Activated T-cell treated with anti-CD3 and anti-CD28 coated beads, Interleukin-2, amount 50 U/mL, for 4 hours (primary cell): ENCODE data around the gene GPR35. TPM values are rescaled to one million over a fixed set of nuclear protein-coding genes. Genes with fewer than 3 reads are reported as not detected.

ENCODE experiments used
- ATAC-seq, 2 donors: fragments of 200-7000 bp; cut with Tn5 transposase; one replicate each; pipeline ENCODE4 v1.10.0; 2021
- DNase-seq: peaks from one replicate; pipeline ENCODE4 v3.0.0-alpha.2; 2020
- H3K27me3 Mint-ChIP-seq: one replicate; pipeline ENCODE4 v1.8.0; 2021; ENCODE audit warnings: low read depth, mixed read lengths
- H3K36me3 Mint-ChIP-seq: one replicate; pipeline ENCODE4 v1.8.0; 2022; ENCODE audit warnings: mixed read lengths; ENCODE audit not compliant: insufficient read depth
- H3K4me1 Mint-ChIP-seq: one replicate; pipeline ENCODE4 v1.8.0; 2021; ENCODE audit warnings: low read depth, mixed read lengths
- H3K4me3 Mint-ChIP-seq: one replicate; pipeline ENCODE4 v1.8.0; 2021; ENCODE audit warnings: mild to moderate bottlenecking, moderate library complexity, mixed read lengths
- H3K9me3 Mint-ChIP-seq: one replicate; pipeline ENCODE4 v1.8.0; 2021; ENCODE audit warnings: mixed read lengths
- total RNA-seq, 3 donors: library from RNA; stranded (reverse); gene quantifications; one replicate each; pipeline ENCODE4 v1.2.1, GENCODE V29; 2021

Gene GPR35
- total RNA-seq, 3 donors from 2014 or later, result 3.0 to 3.5 (median 3.3) TPM

- peaks cover 6% of the 10 kb centered on the region for H3K4me1 Mint-ChIP-seq
- DNase-seq (no peak), ATAC-seq (no peak)
- H3K4me3 Mint-ChIP-seq, result no peak overlapping the region
- H3K9me3 Mint-ChIP-seq, result no peaks in the 10 kb centered on the region
- no peaks in the 10 kb centered on the region for H3K27me3 Mint-ChIP-seq
- peaks cover 4% of the 10 kb centered on the region for H3K36me3 Mint-ChIP-seq
Measured at GRCh38 chr2:240594511-240595380, 30.5 kb upstream of the GPR35 start.

DNA sequence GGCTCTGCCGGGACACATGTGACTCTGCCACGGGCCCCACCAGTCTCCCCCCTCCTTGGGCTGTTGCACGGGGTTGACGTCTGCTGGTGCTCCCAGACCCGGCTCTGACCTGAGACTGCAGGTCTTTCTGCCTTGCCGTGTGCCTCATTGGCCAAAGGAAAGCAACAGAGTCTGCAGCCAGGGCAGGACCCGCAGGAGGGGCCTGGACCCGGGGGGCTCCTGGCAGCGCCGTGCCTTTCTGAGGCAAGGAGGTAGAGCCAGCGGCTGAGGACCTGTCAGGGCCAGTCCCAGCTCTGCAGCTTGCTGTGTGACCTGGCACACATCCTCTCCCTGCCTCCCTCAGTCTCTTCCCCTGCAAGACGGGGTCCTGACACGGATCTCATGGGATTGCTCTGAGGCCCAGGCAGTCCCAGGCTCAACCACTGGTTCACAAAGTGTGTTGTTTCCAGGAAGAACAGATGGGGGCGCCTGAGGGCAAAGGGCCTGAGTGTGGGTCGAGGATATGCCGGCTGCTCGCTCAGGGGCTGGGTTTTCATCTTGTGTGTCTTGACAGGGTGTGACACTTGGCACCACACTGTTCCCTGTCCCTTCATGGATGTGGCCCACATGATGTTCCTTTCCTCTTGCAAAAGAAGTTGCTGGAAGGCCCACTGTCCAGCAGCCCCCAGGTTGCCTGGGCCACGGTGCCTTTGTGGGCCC lies 29.8 kb upstream of the GPR35 start:
- Mint-ChIP-seq H3K9me3 (no peaks in the 10 kb centered on the region), H3K36me3 (peaks cover 6% of the 10 kb centered on the region), H3K4me1 (peaks cover 5% of the 10 kb centered on the region), H3K4me3 (no peak overlapping the region), H3K27me3 (no peaks in the 10 kb centered on the region)
- DNase-seq, result peak; percentile 28
- ATAC-seq, result peak in 1 of 2 donors; percentile 41

- ATAC-seq, result no peak
Measured at GRCh38 chr2:240596080-240596460, 29.2 kb upstream of the GPR35 start.

GRCh38 chr2:240596491-240596931 lies 28.8 kb upstream of the GPR35 start:
- ATAC-seq, result no peak
- Mint-ChIP-seq H3K4me1 (peaks cover 3% of the 10 kb centered on the region), H3K9me3 (no peaks in the 10 kb centered on the region), H3K27me3 (no peaks in the 10 kb centered on the region), H3K36me3 (peaks cover 6% of the 10 kb centered on the region), H3K4me3 (no peak overlapping the region)
- DNase-seq, result no peak

More at GRCh38 chr2:240596080-240596460, 29.2 kb upstream of the GPR35 start:
- Mint-ChIP-seq H3K4me3 (no peak overlapping the region), H3K4me1 (peaks cover 5% of the 10 kb centered on the region), H3K9me3 (no peaks in the 10 kb centered on the region), H3K36me3 (peaks cover 6% of the 10 kb centered on the region), H3K27me3 (no peaks in the 10 kb centered on the region)
- DNase-seq, result no peak

GRCh38 chr2:240597054-240597418 lies 28.2 kb upstream of the GPR35 start:
- Mint-ChIP-seq H3K27me3 (no peaks in the 10 kb centered on the region), H3K36me3 (peaks cover 6% of the 10 kb centered on the region), H3K4me1 (no peaks in the 10 kb centered on the region), H3K4me3 (no peak overlapping the region), H3K9me3 (no peaks in the 10 kb centered on the region)
- ATAC-seq (no peak), DNase-seq (no peak)

- ATAC-seq (no peak), DNase-seq (no peak)
Measured at GRCh38 chr2:240597419-240598181, 27.7 kb upstream of the GPR35 start.

GRCh38 chr2:240598311-240598911 lies 26.9 kb upstream of the GPR35 start:
- ATAC-seq, result no peak
- Mint-ChIP-seq H3K36me3 (peaks cover 3% of the 10 kb centered on the region), H3K4me3 (no peak overlapping the region), H3K27me3 (no peaks in the 10 kb centered on the region), H3K4me1 (no peaks in the 10 kb centered on the region), H3K9me3 (no peaks in the 10 kb centered on the region)
- DNase-seq, result no peak

More at GRCh38 chr2:240597419-240598181, 27.7 kb upstream of the GPR35 start:
- Mint-ChIP-seq H3K27me3 (no peaks in the 10 kb centered on the region), H3K36me3 (peaks cover 4% of the 10 kb centered on the region), H3K4me3 (no peak overlapping the region), H3K4me1 (no peaks in the 10 kb centered on the region), H3K9me3 (no peaks in the 10 kb centered on the region)

DNA sequence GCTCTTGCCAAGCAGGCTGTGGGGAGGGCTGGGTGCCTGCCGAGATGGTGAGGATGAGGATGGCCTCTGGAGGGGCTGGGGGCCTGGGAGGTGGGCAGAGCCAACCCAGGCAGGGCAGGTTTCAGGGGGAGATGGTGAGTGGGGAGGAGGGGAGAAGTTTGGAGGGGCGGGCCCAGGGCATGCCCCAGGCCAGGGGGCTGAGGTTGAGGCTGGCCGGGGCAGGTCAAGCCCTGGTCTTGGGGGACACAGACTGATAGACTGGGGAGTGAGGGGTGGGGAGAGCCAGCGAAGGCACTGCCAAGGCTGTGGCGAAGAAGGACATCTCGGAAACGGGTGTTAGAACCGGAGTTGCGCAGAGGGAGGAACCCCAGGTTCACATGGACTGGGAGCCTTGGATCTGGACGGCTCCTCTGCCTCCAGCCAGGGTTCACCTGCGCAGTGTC lies 26.1 kb upstream of the GPR35 start:
- H3K27me3 Mint-ChIP-seq, result no peaks in the 10 kb centered on the region

DNA sequence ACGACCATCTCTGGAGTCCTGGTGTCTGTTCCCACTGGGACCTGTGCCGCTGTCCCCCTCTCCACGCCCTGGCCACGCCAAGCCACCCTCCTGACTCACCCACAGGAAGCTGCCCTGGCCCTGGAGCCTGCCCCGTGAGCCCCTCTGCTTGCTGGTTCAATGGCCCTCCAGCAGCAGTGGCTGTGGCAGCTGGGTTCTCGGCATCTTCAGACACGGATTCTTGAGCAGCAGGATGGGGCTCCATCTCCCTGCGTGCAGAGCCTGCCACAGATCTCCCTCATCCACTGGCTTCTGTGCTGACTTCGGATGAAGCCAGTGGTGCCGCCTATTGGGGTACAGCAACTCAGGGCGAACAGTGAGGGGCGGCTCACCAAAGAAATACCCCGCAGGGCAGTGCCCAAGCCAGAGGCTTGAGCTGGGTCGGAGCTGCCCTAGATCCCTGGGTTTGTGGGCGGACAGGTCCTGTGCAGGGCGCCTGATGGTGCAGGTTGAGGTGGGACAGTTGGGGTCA lies 24.8 kb upstream of the GPR35 start:
- no peaks in the 10 kb centered on the region for H3K27me3 Mint-ChIP-seq
- ATAC-seq (no peak), DNase-seq (no peak)
- H3K4me1 Mint-ChIP-seq, result no peaks in the 10 kb centered on the region
- no peaks in the 10 kb centered on the region for H3K9me3 Mint-ChIP-seq
- H3K4me3 Mint-ChIP-seq, result no peak overlapping the region
- peaks cover 3% of the 10 kb centered on the region for H3K36me3 Mint-ChIP-seq

More for the DNA sequence above, 26.1 kb upstream of the GPR35 start:
- Mint-ChIP-seq H3K4me3 (no peak overlapping the region), H3K4me1 (no peaks in the 10 kb centered on the region), H3K9me3 (no peaks in the 10 kb centered on the region), H3K36me3 (peaks cover 3% of the 10 kb centered on the region)
- DNase-seq (no peak), ATAC-seq (no peak)

- Mint-ChIP-seq H3K36me3 (peaks cover 2% of the 10 kb centered on the region), H3K4me3 (no peak overlapping the region), H3K9me3 (no peaks in the 10 kb centered on the region), H3K4me1 (no peaks in the 10 kb centered on the region), H3K27me3 (no peaks in the 10 kb centered on the region)
- DNase-seq, result no peak
- ATAC-seq, result no peak
Measured at GRCh38 chr2:240601061-240601830, 24.0 kb upstream of the GPR35 start.

GRCh38 chr2:240601831-240602160 lies 23.5 kb upstream of the GPR35 start:
- H3K9me3 Mint-ChIP-seq, result no peaks in the 10 kb centered on the region
- H3K4me1 Mint-ChIP-seq, result no peaks in the 10 kb centered on the region
- H3K27me3 Mint-ChIP-seq, result no peaks in the 10 kb centered on the region
- ATAC-seq, result no peak
- DNase-seq, result no peak
- no peak overlapping the region for H3K4me3 Mint-ChIP-seq
- H3K36me3 Mint-ChIP-seq, result peaks cover 2% of the 10 kb centered on the region

DNA sequence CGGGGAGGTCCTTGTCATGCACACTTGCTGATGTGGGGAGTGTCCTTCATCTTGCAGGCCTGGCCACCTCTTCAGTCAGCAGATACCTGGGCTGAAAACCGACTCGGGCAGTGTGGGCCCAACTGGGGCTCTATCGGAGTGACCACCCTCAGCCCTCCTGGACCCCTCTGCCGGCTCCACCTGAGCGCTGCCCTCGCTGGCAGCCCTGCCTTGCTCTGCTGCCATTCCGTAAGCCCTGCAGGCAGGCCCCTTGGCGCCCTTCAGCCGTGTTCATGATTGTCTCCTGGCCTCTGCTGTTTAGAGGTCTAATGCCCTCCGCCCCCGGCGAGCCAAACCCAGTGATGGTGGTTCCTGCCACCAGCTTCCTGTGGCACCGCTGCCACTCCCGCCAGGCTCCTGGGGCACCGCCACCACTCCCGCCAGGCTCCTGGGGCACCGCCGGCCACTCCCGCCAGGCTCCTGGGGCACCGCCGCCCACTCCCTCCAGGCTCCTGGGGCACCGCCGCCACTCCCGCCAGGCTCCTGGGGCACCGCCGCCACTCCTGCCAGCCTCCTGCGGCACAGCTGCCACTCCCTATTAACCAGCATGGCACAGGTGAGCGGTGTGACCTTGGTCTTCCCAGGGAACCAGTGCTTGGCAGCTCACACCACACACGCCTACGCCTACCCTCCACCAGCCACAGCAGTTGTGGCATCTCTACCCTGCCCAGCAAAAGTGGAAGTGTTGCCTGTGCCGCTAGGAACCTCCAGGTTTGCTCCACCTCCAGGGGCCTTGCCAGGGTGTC lies 22.8 kb upstream of the GPR35 start:
- no peak for ATAC-seq
- Mint-ChIP-seq H3K4me1 (no peaks in the 10 kb centered on the region), H3K27me3 (no peaks in the 10 kb centered on the region), H3K9me3 (no peaks in the 10 kb centered on the region), H3K36me3 (peaks cover 2% of the 10 kb centered on the region), H3K4me3 (no peak overlapping the region)
- no peak for DNase-seq
